ENCODE measurements around the gene SMG7. TPM values are rescaled to one million over a fixed set of nuclear protein-coding genes. Genes with fewer than 3 reads are reported as not detected.

Gene SMG7
- total RNA-seq, 2 donors from 2014 or later, result 60.9 to 92.8 TPM

GRCh38 chr1:183456826-183457225 is 15.5 kb upstream of the SMG7 start:
- Histone ChIP-seq H3K36me3 (no peaks in the 10 kb centered on the region), H3K27me3 (replicated peaks; ENCODE audit: insufficient read depth) (no peaks in the 10 kb centered on the region), H3K4me3 (no peak overlapping the region), H3K9me3 (no peaks in the 10 kb centered on the region), H3K27ac (no peak overlapping the region), H3K4me1 (replicated peaks) (no peaks in the 10 kb centered on the region)
- no peak for DNase-seq (ENCODE audit: low spot score)
- TF ChIP-seq POLR2AphosphoS5 (IDR thresholded peaks at IDR 0.05), result no peak
- TF ChIP-seq CTCF (IDR thresholded peaks at IDR 0.05), result no peak
- TF ChIP-seq POLR2A (IDR thresholded peaks at IDR 0.05), result no peak
- WGBS, result 100% methylated on average over 1 of the region's 1 CpG
- intact Hi-C loops (cut with DNase I), result no loop called here

- H3K36me3 ChIP-seq, result no peaks in the 10 kb centered on the region
- no peak for DNase-seq (ENCODE audit: low spot score)
- H3K27ac ChIP-seq, result no peak overlapping the region
- intact Hi-C loops (cut with DNase I), result no loop called here
- H3K9me3 ChIP-seq, result no peaks in the 10 kb centered on the region
- 83% methylated on average over 3 of the region's 3 CpGs for WGBS
- no peak overlapping the region for H3K4me3 ChIP-seq
- H3K27me3 ChIP-seq (replicated peaks; ENCODE audit: insufficient read depth), result no peaks in the 10 kb centered on the region
- no peaks in the 10 kb centered on the region for H3K4me1 ChIP-seq (replicated peaks)
- TF ChIP-seq POLR2A (IDR thresholded peaks at IDR 0.05), result no peak
- no peak for TF ChIP-seq POLR2AphosphoS5 (IDR thresholded peaks at IDR 0.05)
These were observed 14.8 kb upstream of the SMG7 start for GRCh38 chr1:183457449-183457848.

- WGBS, result 86% methylated on average over 2 of the region's 2 CpGs
- TF ChIP-seq CTCF (IDR thresholded peaks at IDR 0.05), result no peak
- TF ChIP-seq POLR2AphosphoS5 (IDR thresholded peaks at IDR 0.05), result no peak
- TF ChIP-seq POLR2A (IDR thresholded peaks at IDR 0.05), result no peak
- intact Hi-C loops (cut with DNase I), result no loop called here
These were observed 11.7 kb upstream of the SMG7 start for GRCh38 chr1:183460596-183460995.

GRCh38 chr1:183461350-183461749 is 10.9 kb upstream of the SMG7 start:
- intact Hi-C loops (cut with DNase I), result no loop called here

More at GRCh38 chr1:183460596-183460995, 11.7 kb upstream of the SMG7 start:
- no peaks in the 10 kb centered on the region for H3K36me3 ChIP-seq
- no peak overlapping the region for H3K27ac ChIP-seq
- no peaks in the 10 kb centered on the region for H3K4me1 ChIP-seq (replicated peaks)
- H3K4me3 ChIP-seq, result no peak overlapping the region
- no peak for DNase-seq (ENCODE audit: low spot score)
- no peaks in the 10 kb centered on the region for H3K27me3 ChIP-seq (replicated peaks; ENCODE audit: insufficient read depth)
- H3K9me3 ChIP-seq, result no peaks in the 10 kb centered on the region

GRCh38 chr1:183463566-183463965 is 8.7 kb upstream of the SMG7 start:
- intact Hi-C loops (cut with DNase I), result no loop called here
- DNase-seq (ENCODE audit: low spot score), result no peak

More at GRCh38 chr1:183461350-183461749, 10.9 kb upstream of the SMG7 start:
- Histone ChIP-seq H3K27ac (no peak overlapping the region), H3K36me3 (no peaks in the 10 kb centered on the region), H3K4me1 (replicated peaks) (no peaks in the 10 kb centered on the region), H3K27me3 (replicated peaks; ENCODE audit: insufficient read depth) (no peaks in the 10 kb centered on the region), H3K4me3 (no peak overlapping the region), H3K9me3 (no peaks in the 10 kb centered on the region)
- 70% methylated on average over 1 of the region's 1 CpG for WGBS
- no peak for TF ChIP-seq CTCF (IDR thresholded peaks at IDR 0.05)
- no peak for TF ChIP-seq POLR2AphosphoS5 (IDR thresholded peaks at IDR 0.05)
- DNase-seq (ENCODE audit: low spot score), result no peak

More at GRCh38 chr1:183463566-183463965, 8.7 kb upstream of the SMG7 start:
- H3K27me3 ChIP-seq (replicated peaks; ENCODE audit: insufficient read depth), result no peaks in the 10 kb centered on the region
- TF ChIP-seq CTCF (IDR thresholded peaks at IDR 0.05), result no peak
- no peaks in the 10 kb centered on the region for H3K36me3 ChIP-seq
- H3K4me3 ChIP-seq, result no peak overlapping the region
- H3K4me1 ChIP-seq (replicated peaks), result no peaks in the 10 kb centered on the region
- WGBS, result 74% methylated on average over 2 of the region's 2 CpGs
- no peaks in the 10 kb centered on the region for H3K9me3 ChIP-seq
- H3K27ac ChIP-seq, result no peak overlapping the region

All from prostate gland (tissue), 2 donors.